Measurements from ENCODE around the gene CNGA2.

Gene CNGA2

GRCh38 chrX:151712253-151712652 lies 22.3 kb upstream of the CNGA2 start:
- DNase-seq (ENCODE audit: low read depth) = no peak

- no peak for DNase-seq (ENCODE audit: low read depth)
Measured at GRCh38 chrX:151713849-151714248, 20.7 kb upstream of the CNGA2 start.

GRCh38 chrX:151714362-151714761 lies 20.2 kb upstream of the CNGA2 start:
- no peak for DNase-seq (ENCODE audit: low read depth)

- no peak for DNase-seq (ENCODE audit: low read depth)
Measured at GRCh38 chrX:151715752-151716151, 18.8 kb upstream of the CNGA2 start, which contains the start of gene FATE1. Gene FATE1 (plus strand): TSS chrX:151716035. CDS start chrX:151716120, 85 bp downstream.

- DNase-seq (ENCODE audit: low read depth) = no peak
Measured at GRCh38 chrX:151722241-151722846, 12.2 kb upstream of the CNGA2 start.

GRCh38 chrX:151723156-151723760 lies 11.3 kb upstream of the CNGA2 start:
- DNase-seq (ENCODE audit: low read depth) = no peak

GRCh38 chrX:151724563-151725337 lies 9.8 kb upstream of the CNGA2 start:
- DNase-seq (ENCODE audit: low read depth) = no peak

GRCh38 chrX:151725338-151725614 lies 9.3 kb upstream of the CNGA2 start:
- DNase-seq (ENCODE audit: low read depth) = no peak

GRCh38 chrX:151726751-151727150 lies 7.8 kb upstream of the CNGA2 start:
- no peak for DNase-seq (ENCODE audit: low read depth)

GRCh38 chrX:151727346-151727745 lies 7.2 kb upstream of the CNGA2 start:
- DNase-seq (ENCODE audit: low read depth) = no peak

- no peak for DNase-seq (ENCODE audit: low read depth)
Measured at GRCh38 chrX:151729056-151729725, 5.4 kb upstream of the CNGA2 start.

- no peak for DNase-seq (ENCODE audit: low read depth)
Measured at GRCh38 chrX:151735219-151735618, 673 bp downstream of the CNGA2 start.

GRCh38 chrX:151736685-151737084 lies 2.1 kb downstream of the CNGA2 start:
- no peak for DNase-seq (ENCODE audit: low read depth)

GRCh38 chrX:151737494-151737893 lies 2.9 kb downstream of the CNGA2 start:
- no peak for DNase-seq (ENCODE audit: low read depth)

GRCh38 chrX:151738751-151739150 lies 4.2 kb downstream of the CNGA2 start:
- DNase-seq (ENCODE audit: low read depth) = no peak

- no peak for DNase-seq (ENCODE audit: low read depth)
Measured at GRCh38 chrX:151741606-151742005, 7.1 kb downstream of the CNGA2 start.

- no peak for DNase-seq (ENCODE audit: low read depth)
Measured at GRCh38 chrX:151742311-151742710, 7.8 kb downstream of the CNGA2 start.

- DNase-seq (ENCODE audit: low read depth) = no peak
Measured at GRCh38 chrX:151743651-151744470, 9.3 kb downstream of the CNGA2 start.

- DNase-seq (ENCODE audit: low read depth) = no peak
Measured at GRCh38 chrX:151745651-151746050, 11.1 kb downstream of the CNGA2 start.

- DNase-seq (ENCODE audit: low read depth) = no peak
Measured at GRCh38 chrX:151746502-151746901, 12.0 kb downstream of the CNGA2 start.

- no peak for DNase-seq (ENCODE audit: low read depth)
Measured at GRCh38 chrX:151750511-151750910, 16.0 kb downstream of the CNGA2 start.

GRCh38 chrX:151752847-151753246 lies 18.3 kb downstream of the CNGA2 start:
- no peak for DNase-seq (ENCODE audit: low read depth)
